HG02840 (cell line): Measurements from ENCODE around the gene ARHGAP32.

Experiments
- ATAC-seq: cut with Tn5 transposase; IDR thresholded peaks from one replicate; pipeline ENCODE4 v1.9.1; 2021; ENCODE audit warnings: mild to moderate bottlenecking, moderate library complexity, moderate number of reproducible peaks; ENCODE audit not compliant: unreplicated experiment, low FRiP score

Gene ARHGAP32

DNA sequence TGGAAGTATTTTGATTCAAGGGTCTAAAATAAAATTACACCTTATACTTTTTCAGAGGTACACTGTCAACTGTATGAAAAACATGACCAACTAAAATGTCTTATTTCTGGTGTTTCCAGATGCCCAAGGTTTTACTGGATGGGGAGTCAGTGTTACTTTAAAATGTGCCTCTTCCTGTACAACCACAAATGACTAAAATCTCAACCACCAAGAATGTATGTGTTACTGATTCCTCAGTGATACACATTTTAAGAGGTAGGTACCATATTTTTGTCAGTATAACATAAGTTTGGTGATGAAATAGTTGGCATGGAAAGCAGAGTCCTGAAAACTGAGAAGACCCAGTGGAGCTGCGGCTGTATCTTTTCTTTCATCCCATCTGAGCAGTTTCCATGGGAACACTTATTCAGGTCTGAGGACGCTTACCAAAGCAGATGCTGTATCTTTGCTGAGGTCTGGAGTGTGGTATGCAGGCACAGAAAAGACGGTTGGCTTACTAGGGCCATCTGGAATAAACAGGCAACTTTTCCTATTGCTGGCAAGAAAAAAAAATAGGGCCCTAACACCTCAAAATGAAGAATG, 228.3 kb downstream of the ARHGAP32 start:
- ATAC-seq, result no peak

DNA sequence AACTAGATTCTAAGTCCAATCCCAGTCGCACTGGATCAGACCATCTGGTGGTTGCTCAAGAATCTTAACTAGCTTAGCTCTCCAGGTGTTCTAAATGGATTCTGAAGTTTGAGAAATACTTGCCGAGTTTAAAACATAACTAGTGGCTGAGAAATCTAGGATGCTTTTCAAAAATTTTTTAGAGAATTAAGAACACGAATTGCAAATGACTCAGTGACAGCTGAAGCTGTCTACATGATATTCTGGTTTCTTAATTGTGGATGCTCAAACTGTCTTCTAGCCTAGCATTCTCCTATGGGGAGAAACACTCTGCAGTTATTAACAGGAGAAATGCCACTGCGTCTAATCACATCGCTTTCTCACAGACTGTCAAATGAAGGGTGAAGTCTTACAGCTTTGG, 229.2 kb downstream of the ARHGAP32 start:
- no peak for ATAC-seq

DNA sequence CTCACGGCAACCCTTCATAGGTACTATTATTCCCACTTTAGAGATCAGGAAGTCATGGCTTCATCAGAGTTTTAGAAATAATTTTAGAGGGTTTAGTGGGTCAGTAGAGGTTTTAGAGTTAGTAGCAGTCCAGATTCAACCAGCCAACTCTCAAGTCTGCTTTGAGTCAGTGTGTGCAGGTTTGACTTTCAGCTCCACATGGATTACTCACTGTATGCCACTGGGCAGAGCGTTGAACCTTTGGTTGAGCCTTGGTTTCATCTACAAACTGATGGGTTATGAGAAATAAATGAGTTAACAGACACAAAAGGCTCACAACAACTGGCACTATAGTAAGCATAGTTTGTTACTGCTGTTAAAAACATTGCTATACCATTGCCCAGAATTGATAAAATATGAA, 230.5 kb downstream of the ARHGAP32 start:
- no peak for ATAC-seq

DNA sequence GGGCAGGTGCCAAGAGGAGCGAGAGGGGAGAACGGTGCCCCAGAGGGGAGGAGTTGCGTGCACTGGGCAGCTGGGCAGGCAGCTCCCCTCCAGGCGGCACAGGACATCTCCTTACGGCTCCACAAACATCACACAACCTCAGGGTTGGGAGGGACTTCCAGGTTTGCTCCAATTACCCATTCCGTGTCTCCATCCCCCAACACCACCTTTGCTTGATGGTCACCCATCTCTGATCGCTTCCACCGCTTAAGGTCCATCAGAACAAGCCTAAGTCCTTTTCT, 235.0 kb downstream of the ARHGAP32 start:
- no peak for ATAC-seq

DNA sequence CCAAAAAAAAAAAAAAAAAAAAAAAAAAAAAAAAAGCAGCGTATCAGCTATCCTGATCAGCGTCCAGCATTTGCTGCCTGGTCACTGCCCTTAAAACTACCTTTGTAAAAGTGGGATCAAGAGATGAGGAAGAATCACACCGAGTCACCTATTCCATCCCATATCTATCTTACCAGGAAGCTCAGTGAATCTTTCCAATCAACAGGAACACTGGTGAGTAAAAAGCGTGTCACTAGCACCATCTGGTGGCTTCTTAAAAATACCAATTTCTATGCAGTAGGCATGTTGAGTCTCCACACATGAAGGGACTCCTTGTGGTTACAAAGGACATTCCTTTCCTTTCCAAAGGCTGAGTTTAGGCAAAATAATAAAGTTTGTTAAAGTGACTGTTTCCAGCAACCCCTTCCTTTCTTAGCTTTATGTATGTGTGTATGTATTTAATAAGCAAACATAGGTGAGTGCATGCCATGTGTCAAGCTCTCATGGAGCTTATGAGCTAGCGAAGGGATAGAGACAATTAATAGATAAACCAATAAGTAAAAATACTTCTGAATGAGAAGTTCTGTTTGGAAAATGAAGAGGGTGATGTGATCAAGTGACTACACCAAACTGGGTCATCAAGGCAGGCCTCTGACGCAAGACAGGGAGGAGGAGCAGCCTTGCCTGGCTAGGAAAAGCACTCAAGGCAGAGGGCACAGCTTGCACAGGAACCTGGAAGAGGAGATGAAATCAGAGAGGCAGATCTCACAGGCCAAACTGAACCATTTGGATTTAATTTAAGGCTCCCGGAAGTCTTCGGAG, 235.5 kb downstream of the ARHGAP32 start:
- ATAC-seq, result peak; percentile 56

DNA sequence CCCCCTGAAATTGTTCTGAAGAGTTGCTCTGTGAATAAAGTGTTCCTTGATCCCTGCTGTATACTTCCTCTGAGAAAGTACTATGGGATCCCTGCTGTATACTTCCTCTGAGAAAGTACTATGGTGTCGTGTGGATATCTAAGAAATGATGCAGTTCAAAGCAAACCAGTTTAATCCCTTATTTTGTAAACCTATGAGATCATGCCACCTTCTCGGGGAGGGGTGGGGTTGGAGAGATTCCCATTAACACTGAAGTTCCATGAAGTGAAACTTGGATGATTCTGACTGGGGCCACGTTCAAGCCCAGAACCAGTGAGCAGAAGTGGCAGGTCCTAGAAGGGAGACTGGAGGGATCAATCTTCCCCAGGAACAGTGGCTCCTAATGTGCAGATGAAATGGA, 236.5 kb downstream of the ARHGAP32 start:
- ATAC-seq, result no peak

DNA sequence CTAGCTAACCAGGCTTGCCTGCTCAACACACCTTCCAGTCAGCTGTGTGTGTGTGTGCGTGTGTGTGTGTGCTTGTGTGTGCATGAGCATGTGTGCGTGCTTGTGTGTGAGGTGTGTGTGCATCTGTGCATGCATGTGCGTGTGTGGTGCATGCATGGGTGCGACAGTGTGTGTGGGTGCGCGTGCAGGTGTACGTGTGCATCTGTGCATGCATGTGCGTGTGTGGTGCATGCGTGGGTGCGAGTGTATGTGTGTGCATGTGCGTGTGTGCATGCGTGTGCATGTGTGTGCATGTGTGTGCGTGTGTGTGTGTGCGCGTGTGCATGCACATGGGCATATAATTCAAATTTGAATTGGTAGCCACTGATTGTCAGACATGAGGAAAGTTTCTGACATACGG, 239.0 kb downstream of the ARHGAP32 start:
- ATAC-seq, result no peak

DNA sequence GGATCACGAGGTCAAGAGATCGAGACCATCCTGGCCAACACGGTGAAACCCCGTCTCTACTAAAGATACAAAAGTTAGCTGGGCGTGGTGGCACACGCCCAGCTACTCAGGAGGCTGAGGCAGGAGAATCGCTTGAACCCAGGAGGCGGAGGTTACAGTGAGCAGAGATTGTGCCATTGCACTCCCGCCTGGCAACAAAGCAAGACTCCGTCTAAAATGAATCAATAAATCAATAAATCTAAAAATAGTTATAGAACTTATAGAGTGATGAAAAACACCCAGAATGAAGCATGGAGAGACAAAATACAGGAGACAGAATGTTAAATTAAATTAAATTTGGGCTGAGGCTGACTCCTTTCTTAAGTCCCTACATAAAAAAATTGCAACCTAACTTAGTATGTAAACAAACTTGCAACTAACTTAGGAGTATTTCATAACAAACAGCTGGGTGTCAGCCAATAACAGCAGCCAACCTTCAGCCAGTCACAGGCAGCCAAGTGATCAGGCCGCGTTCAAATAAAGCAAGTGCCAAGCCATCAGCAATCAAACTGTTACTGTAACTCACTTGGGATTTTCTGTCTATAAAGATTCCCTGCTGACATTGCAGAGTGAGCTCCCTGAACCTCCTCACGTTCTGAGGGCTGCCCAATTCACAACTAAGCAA, 242.2 kb downstream of the ARHGAP32 start:
- ATAC-seq, result no peak

DNA sequence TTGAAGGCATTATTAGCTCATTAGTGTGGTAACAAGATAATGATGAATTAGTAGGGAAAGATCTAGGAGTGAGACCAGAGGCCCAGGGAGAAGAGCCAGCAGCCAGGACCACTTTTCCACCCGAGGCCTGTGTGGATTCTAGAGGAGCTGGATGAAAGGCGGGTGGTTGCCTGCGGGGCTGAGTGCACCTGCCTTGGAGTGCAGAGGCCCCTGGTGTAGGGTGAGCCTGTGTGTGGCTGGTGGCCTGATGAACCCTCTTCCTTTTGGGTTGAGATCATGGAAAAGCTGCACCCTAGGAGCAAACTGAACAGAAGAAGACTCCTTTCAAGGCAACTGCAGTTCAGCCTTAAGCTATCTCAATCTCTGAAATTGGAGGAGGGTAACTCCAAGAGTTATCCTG, 243.5 kb downstream of the ARHGAP32 start:
- no peak for ATAC-seq

DNA sequence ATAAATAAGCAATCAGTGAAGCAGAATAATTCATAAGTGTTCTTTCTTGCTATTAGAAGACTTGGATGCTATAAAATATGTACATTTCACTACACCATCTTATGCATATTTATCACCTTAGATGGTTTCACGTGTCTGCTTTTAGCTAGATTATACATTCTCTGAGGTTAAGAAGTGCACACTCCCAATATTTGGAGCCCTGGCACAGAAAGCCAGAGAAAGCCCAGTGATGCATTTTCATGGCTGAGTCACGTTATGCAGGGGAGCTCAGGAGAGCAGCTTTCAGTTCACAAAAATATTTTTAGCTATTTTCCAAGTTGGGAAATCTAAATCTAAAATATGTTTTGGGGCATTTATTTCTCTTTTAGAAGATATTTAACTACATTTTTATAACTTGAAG, 244.4 kb downstream of the ARHGAP32 start:
- no peak for ATAC-seq

DNA sequence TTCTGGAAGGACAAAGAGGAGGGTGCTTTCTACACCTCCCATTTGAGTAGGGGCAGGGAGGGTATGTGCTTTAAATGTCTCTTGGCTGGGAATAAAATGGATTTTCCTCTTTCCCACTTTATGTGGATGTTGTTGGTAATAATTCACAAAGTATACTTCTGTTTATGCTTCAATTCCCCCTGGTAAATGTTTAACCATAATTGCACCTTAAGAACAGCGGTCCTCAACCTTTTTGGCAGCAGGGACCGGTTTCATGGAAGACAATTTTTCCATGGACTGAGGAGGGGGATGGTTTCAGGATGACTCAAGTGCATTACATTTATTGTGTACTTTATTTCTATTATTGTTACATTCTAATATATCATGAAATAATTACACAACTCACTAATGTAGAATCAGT, 245.5 kb downstream of the ARHGAP32 start:
- no peak for ATAC-seq

DNA sequence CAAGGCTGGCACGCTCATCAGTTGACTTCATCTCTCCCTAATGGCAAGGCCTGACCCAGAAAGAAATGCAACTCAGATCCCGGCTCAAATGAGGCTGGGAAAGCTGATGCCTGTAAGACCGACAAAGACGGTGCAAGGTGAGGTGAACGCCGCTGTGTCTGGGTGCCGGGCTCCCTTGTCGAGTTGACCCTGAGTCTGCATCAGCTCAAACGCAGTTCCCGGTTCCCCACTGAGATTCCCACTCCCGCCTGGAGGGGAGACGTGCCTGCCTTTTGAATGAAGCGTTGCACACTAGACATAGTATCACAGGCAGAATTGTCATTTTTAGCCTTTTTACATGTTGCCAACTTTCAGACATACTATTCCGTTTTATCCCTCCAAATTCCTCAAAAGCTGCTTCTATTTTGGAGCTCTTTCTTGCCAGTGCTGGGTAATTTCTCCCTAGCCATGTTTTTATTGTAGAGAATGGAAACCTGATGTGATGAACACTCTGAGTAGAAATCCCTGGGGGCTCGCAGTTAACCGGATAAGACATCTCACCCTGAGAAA, 248.6 kb downstream of the ARHGAP32 start:
- ATAC-seq, result no peak

DNA sequence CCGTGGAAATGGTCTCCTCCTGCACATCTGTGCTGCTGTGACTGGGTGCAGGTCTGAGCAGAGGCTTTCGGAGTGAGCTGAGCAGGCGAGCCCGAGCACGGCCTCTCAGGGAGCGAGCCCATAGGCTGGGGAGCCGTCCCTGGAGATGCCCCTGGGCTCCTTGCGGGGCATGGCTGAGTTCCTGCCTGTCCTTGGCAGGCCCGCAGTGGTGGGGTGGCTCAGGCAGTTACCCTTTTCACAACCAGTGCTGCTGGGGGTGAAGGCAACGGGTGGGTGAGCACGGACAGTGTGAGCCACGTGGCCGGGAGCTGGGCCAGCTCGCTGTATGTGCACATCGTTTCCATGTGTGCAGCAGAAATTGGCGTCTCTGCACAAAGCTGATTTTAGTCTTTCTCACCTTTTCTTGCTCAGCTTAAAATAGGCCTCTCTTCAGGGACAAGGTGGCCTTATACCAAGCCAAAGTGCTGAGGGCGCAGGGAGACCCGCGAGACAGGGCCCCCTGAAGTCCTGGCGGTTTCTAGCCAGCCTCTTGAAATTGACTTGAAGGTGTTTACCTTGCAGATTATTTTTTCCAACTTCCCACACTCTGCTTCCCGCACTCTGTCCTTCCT, 249.2 kb downstream of the ARHGAP32 start, which contains the start of gene TP53AIP1:
TSS of gene TP53AIP1 (minus strand) at position 55 of the 611 bp plus-strand sequence. CDS start 5,053 bp downstream, outside the sequence.
- ATAC-seq, result no peak

DNA sequence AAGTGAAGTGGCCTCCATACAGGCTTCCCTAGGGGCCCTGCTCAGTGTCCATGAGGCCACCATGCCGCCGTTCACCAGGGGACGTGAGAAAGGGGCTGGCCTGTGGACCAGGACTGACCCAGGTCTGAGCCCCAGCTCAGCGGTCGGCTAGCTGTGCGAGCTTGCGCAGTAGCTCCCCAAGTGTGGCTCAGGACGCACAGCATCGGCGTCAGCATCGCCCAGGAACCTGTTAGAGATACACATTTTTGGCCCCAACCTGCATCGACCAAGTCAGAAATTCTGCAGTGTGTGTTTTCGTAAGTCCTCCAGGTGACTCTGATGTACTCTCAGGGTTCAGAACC, 249.9 kb downstream of the ARHGAP32 start:
- no peak for ATAC-seq

DNA sequence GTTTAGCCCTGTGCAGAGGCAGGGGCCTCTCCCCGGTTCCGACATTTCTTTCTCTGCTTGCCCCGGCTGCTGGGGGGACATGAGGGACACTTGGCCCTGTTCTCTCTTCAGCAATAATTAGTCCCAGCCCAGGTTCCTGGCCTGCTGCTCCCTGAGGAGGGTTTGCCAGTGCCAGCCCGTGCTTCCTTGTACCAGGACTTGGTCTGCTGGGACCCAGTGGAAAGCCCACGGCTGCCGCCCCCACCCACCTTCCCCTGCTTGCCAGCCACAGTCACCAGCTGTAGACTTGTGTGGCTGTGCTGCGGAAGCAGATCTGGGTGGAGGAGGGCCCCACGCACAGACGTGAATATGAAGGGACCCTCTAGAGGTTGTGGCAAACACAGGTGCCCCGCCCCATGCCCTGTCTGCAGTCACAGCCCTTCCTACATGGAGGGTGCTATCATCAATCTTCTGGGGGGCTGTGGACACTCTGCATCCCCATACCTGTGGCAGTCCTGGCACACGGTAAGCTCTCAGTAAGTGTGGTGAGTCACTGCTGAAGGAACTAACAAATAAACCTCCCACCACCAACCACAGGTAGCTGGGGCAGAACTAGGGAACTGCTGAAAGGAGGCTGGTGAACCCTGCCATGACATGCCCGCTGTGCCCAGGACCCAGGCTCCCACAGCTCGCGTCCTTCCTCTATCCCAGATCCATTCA, 250.4 kb downstream of the ARHGAP32 start:
- ATAC-seq, result no peak

DNA sequence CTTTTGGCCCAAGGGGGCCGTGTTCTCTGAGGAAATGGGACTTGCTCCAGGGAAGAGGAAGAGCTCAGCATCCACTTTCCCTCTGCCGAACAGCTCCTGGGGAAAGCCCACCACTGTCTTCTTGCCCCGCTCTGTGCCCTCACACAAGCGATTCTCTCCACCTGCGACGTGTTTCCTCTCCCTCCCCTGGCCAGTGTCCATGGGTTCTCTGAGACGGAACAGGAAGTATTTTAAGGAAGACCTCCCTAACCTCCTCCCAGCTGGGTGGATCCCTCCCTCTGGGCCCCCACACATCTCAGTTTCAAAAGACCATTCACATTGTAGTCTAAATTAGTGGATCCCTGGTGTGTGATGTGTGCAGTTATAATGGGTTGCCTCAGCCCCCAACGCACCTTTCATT, 251.0 kb downstream of the ARHGAP32 start:
- ATAC-seq, result no peak

DNA sequence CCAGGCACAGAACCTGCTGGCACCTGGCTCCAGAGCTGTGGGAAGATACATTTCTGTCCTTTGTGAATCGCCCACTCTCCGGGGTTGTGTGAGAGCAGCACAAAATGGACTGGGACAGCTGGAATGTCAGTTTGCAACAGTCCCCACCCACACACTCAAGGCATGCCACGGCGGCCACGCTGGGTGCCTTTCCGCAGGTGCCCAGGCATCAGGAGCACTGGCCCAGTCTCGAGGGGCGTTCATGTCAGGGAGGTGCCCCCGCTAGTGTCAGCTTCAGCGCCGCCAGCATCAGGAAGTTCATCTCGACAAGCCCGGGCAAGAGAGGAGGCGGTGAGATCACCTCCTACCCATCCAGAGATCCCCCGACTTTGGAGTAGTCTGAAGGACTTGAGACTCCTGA, 251.5 kb downstream of the ARHGAP32 start:
- ATAC-seq, result no peak

DNA sequence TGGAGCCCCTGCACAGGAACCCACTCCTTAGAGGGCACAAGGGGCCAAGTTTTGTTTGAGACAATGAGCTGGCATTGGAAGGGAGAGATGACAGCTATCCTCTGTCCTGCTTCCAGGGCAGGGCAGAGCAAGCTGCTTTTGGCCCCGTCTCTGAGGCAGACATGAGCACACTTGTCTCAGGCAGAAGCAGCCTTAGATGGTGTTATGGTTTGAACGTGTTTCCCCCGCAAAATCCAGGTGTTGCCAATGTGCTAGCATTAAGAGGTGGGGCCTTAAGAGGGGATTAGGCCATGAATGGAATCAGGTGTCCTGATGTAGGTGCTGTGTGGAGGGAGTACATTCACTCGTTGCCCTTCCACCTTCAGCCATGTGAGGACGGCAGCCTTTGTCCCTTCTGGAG, 252.0 kb downstream of the ARHGAP32 start:
- ATAC-seq, result no peak

DNA sequence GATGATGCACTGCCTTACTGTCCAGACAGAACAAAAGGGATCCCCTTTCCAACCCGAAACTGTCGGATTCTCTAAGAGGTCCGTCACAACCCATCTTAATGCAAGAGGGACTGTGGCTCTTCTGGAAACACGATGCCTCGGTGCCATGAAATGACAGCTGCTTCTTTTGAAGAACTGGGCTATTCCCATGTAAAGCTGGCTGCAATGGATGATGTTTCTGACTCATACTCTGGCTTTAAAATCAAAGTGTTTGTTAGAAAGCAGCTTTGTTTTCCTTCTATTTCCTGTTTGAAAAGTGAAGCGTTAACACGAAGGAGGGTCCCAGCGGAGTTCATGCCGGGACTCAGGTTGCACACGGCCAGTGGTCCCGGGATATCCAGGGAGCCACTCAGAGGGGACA, 252.5 kb downstream of the ARHGAP32 start:
- no peak for ATAC-seq

DNA sequence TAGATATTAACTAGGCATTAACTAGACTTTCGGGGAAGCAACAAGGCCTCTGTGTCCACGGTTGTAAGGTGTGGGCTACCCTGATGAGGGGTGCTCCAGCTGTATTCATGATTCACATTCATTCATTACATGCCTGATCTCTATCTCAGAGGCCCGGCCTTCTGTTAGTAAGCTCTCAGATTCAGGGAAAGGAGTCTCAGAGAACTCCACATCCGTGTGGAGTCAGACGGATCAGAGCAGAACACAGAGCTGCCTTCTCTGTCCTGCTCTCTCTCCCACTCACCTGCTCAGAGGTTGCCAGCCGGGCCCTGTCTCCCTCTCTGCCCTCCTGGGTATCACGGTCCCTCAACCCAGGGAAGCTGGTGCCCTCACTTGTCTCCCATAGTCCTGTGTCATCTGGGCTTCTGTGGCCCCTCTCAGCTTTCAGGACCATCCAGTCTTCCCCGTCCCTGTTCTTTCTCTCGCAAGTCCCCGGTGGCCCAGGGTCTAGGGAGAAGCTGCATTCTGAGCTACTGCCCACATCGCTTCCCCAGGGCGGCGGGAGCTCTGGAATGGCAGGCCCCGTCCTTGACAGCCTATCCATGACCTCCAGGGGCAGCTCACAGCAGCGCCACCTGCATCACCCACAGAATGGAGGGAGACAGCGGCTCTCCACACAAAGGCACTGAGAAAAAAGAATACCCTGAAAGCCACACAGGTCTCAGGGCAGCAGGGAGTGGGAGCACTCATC, 253.8 kb downstream of the ARHGAP32 start:
- ATAC-seq, result no peak
